ENCODE measurements around the gene UGT1A6.

UGT1A6 gene

GRCh38 chr2:233791151-233791882, 98.6 kb downstream of the UGT1A6 start:
- H2AFZ ChIP-seq (ENCODE audit: low read depth, low read length): no peak overlapping the region
- H3K27me3 ChIP-seq (ENCODE audit: low read depth, low read length): no peaks in the 10 kb centered on the region
- H3K4me1 ChIP-seq (ENCODE audit: low read length): no peaks in the 10 kb centered on the region
- TF ChIP-seq EZH2phosphoT487 (IDR thresholded peaks at IDR 0.05; ENCODE audit: low read depth): no peak
- no peak for TF ChIP-seq CTCF (IDR thresholded peaks at IDR 0.05; ENCODE audit: low read depth, low read length)
- H3K27ac ChIP-seq (ENCODE audit: low read length): no peak overlapping the region
- no peaks in the 10 kb centered on the region for H3K9me3 ChIP-seq (ENCODE audit: insufficient read depth, low read length)
- H3K9ac ChIP-seq (ENCODE audit: low read length): no peak overlapping the region
- H3K79me2 ChIP-seq (ENCODE audit: low read length): no peaks in the 10 kb centered on the region
- no peak overlapping the region for H3K4me3 ChIP-seq (ENCODE audit: low read length)
- H3K4me2 ChIP-seq (ENCODE audit: low read length): no peak overlapping the region
- no peaks in the 10 kb centered on the region for H3K36me3 ChIP-seq (replicated peaks; ENCODE audit: low read depth, low read length)
- H4K20me1 ChIP-seq (ENCODE audit: insufficient read depth, low read length): no peaks in the 10 kb centered on the region

- TF ChIP-seq EZH2phosphoT487 (IDR thresholded peaks at IDR 0.05; ENCODE audit: low read depth) (no peak), CTCF (IDR thresholded peaks at IDR 0.05; ENCODE audit: low read depth, low read length) (no peak)
- no peak overlapping the region for H3K27ac ChIP-seq (ENCODE audit: low read length)
- H3K9ac ChIP-seq (ENCODE audit: low read length): no peak overlapping the region
- no peaks in the 10 kb centered on the region for H3K36me3 ChIP-seq (replicated peaks; ENCODE audit: low read depth, low read length)
- H3K4me1 ChIP-seq (ENCODE audit: low read length): no peaks in the 10 kb centered on the region
- H3K79me2 ChIP-seq (ENCODE audit: low read length): no peaks in the 10 kb centered on the region
- no peaks in the 10 kb centered on the region for H3K9me3 ChIP-seq (ENCODE audit: insufficient read depth, low read length)
- no peak overlapping the region for H3K4me2 ChIP-seq (ENCODE audit: low read length)
- no peaks in the 10 kb centered on the region for H4K20me1 ChIP-seq (ENCODE audit: insufficient read depth, low read length)
- H2AFZ ChIP-seq (ENCODE audit: low read depth, low read length): no peak overlapping the region
- no peak overlapping the region for H3K4me3 ChIP-seq (ENCODE audit: low read length)
- H3K27me3 ChIP-seq (ENCODE audit: low read depth, low read length): no peaks in the 10 kb centered on the region
Measured at GRCh38 chr2:233791883-233792329, 99.2 kb downstream of the UGT1A6 start.

- no peaks in the 10 kb centered on the region for H3K4me1 ChIP-seq (ENCODE audit: low read length)
- no peaks in the 10 kb centered on the region for H3K9me3 ChIP-seq (ENCODE audit: insufficient read depth, low read length)
- H3K79me2 ChIP-seq (ENCODE audit: low read length): no peaks in the 10 kb centered on the region
- no peak overlapping the region for H2AFZ ChIP-seq (ENCODE audit: low read depth, low read length)
- no peaks in the 10 kb centered on the region for H3K36me3 ChIP-seq (replicated peaks; ENCODE audit: low read depth, low read length)
- H3K4me3 ChIP-seq (ENCODE audit: low read length): no peak overlapping the region
- H3K9ac ChIP-seq (ENCODE audit: low read length): no peak overlapping the region
- no peaks in the 10 kb centered on the region for H4K20me1 ChIP-seq (ENCODE audit: insufficient read depth, low read length)
- TF ChIP-seq EZH2phosphoT487 (IDR thresholded peaks at IDR 0.05; ENCODE audit: low read depth): no peak
- H3K27ac ChIP-seq (ENCODE audit: low read length): no peak overlapping the region
- no peaks in the 10 kb centered on the region for H3K27me3 ChIP-seq (ENCODE audit: low read depth, low read length)
- H3K4me2 ChIP-seq (ENCODE audit: low read length): no peak overlapping the region
Measured at GRCh38 chr2:233792720-233793119, 100.0 kb downstream of the UGT1A6 start.

GRCh38 chr2:233793465-233794127, 100.9 kb downstream of the UGT1A6 start:
- TF ChIP-seq CTCF (IDR thresholded peaks at IDR 0.05; ENCODE audit: low read depth, low read length) (no peak), EZH2phosphoT487 (IDR thresholded peaks at IDR 0.05; ENCODE audit: low read depth) (no peak)
- no peak overlapping the region for H3K27ac ChIP-seq (ENCODE audit: low read length)
- no peak overlapping the region for H2AFZ ChIP-seq (ENCODE audit: low read depth, low read length)
- no peaks in the 10 kb centered on the region for H3K9me3 ChIP-seq (ENCODE audit: insufficient read depth, low read length)
- H4K20me1 ChIP-seq (ENCODE audit: insufficient read depth, low read length): no peaks in the 10 kb centered on the region
- H3K4me3 ChIP-seq (ENCODE audit: low read length): no peak overlapping the region
- no peak overlapping the region for H3K4me2 ChIP-seq (ENCODE audit: low read length)
- H3K79me2 ChIP-seq (ENCODE audit: low read length): no peaks in the 10 kb centered on the region
- no peaks in the 10 kb centered on the region for H3K36me3 ChIP-seq (replicated peaks; ENCODE audit: low read depth, low read length)
- H3K9ac ChIP-seq (ENCODE audit: low read length): no peak overlapping the region
- H3K27me3 ChIP-seq (ENCODE audit: low read depth, low read length): no peaks in the 10 kb centered on the region
- no peaks in the 10 kb centered on the region for H3K4me1 ChIP-seq (ENCODE audit: low read length)
